H9 (cell line): ENCODE results near the gene SPNS3. TPM values are rescaled to one million over a fixed set of nuclear protein-coding genes. Genes with fewer than 3 reads are reported as not detected.
A peak's percentile ranks its signal among the peaks of the same experiment; 100 is the strongest.

Experiments
- DNase-seq: peaks from one replicate; pipeline ENCODE4 v3.0.0-alpha.2; 2017
- H2AFZ ChIP-seq: one replicate; pipeline ENCODE4 v1.6.1; 2013; ENCODE audit warnings: mild to moderate bottlenecking, low read length, control low read depth, moderate library complexity
- H2AK5ac ChIP-seq: 2 replicates; pipeline ENCODE4 v1.6.1; 2013; ENCODE audit warnings: low read length, control low read depth, mixed read lengths; ENCODE audit not compliant: insufficient read length
- H2BK120ac ChIP-seq: one replicate; pipeline ENCODE4 v1.6.1; 2013; ENCODE audit warnings: low read depth, mild to moderate bottlenecking, low read length, control low read depth, inconsistent platforms; ENCODE audit not compliant: poor library complexity, severe bottlenecking
- H2BK12ac ChIP-seq: 2 replicates; pipeline ENCODE4 v1.6.1; 2013; ENCODE audit warnings: low read length, control low read depth, mixed read lengths, low read depth; ENCODE audit not compliant: insufficient read length
- H2BK15ac ChIP-seq: 2 replicates; pipeline ENCODE4 v1.6.1; 2013; ENCODE audit warnings: low read depth, low read length, control low read depth
- H2BK20ac ChIP-seq: one replicate; pipeline ENCODE4 v1.6.1; 2013; ENCODE audit warnings: low read depth, mild to moderate bottlenecking, low read length, control low read depth, inconsistent platforms; ENCODE audit not compliant: poor library complexity, severe bottlenecking
- H2BK5ac ChIP-seq: 2 replicates; pipeline ENCODE4 v1.6.1; 2013; ENCODE audit warnings: low read length, control low read depth, mixed read lengths; ENCODE audit not compliant: insufficient read length
- H3K14ac ChIP-seq: 2 replicates; pipeline ENCODE4 v1.6.1; 2013; ENCODE audit warnings: low read length, control low read depth; ENCODE audit not compliant: insufficient read depth
- H3K18ac ChIP-seq: 2 replicates; pipeline ENCODE4 v1.6.1; 2013; ENCODE audit warnings: low read depth, mild to moderate bottlenecking, mixed read lengths, low read length, control low read depth; ENCODE audit not compliant: insufficient read length
- H3K23ac ChIP-seq: 2 replicates; pipeline ENCODE4 v1.6.1; 2013; ENCODE audit warnings: low read length, control low read depth, mixed read lengths, low read depth; ENCODE audit not compliant: insufficient read length
- H3K23me2 ChIP-seq: 2 replicates; pipeline ENCODE4 v1.6.1; 2013; ENCODE audit warnings: low read depth, mild to moderate bottlenecking, mixed read lengths, low read length, control low read depth; ENCODE audit not compliant: insufficient read length, poor library complexity, severe bottlenecking
- H3K27ac ChIP-seq: 2 replicates; pipeline ENCODE4 v1.5.1; 2013; ENCODE audit warnings: low read length, control low read depth, mixed read lengths, low read depth; ENCODE audit not compliant: insufficient read length
- H3K27me3 ChIP-seq: 2 replicates; pipeline ENCODE4 v1.6.1; 2013; ENCODE audit warnings: low read length, control low read depth, inconsistent platforms; ENCODE audit not compliant: insufficient read depth
- H3K4ac ChIP-seq: 2 replicates; pipeline ENCODE4 v1.6.1; 2013; ENCODE audit warnings: low read depth, mild to moderate bottlenecking, control low read depth, inconsistent platforms, low read length, moderate library complexity
- H3K4me1 ChIP-seq: 2 replicates; pipeline ENCODE4 v1.6.1; 2013; ENCODE audit warnings: low read length, control low read depth, inconsistent platforms; ENCODE audit not compliant: insufficient read depth
- H3K4me2 ChIP-seq: 2 replicates; pipeline ENCODE4 v1.6.1; 2013; ENCODE audit warnings: low read length, control low read depth, mixed read lengths; ENCODE audit not compliant: insufficient read length, insufficient read depth
- H3K56ac ChIP-seq: 2 replicates; pipeline ENCODE4 v1.6.1; 2013; ENCODE audit warnings: low read depth, mild to moderate bottlenecking, mixed read lengths, low read length, control low read depth; ENCODE audit not compliant: insufficient read length
- H3K79me1 ChIP-seq: 2 replicates; pipeline ENCODE4 v1.6.1; 2013; ENCODE audit warnings: low read depth, mild to moderate bottlenecking, moderate library complexity, low read length, control low read depth, inconsistent platforms; ENCODE audit not compliant: insufficient read depth, poor library complexity, severe bottlenecking
- H3K79me2 ChIP-seq: 2 replicates; pipeline ENCODE4 v1.6.1; 2013; ENCODE audit warnings: low read length, control low read depth, inconsistent platforms; ENCODE audit not compliant: insufficient read depth
- H3K9ac ChIP-seq: 2 replicates; pipeline ENCODE4 v1.6.1; 2013; ENCODE audit warnings: low read length, control low read depth, mixed read lengths; ENCODE audit not compliant: insufficient read length; ENCODE audit errors: extremely low read depth
- H3K9me3 ChIP-seq: one replicate; pipeline ENCODE4 v1.6.1; 2013; ENCODE audit warnings: low read depth, low read length, inconsistent platforms; ENCODE audit not compliant: control insufficient read depth
- H3T11ph ChIP-seq: one replicate; pipeline ENCODE4 v1.6.1; 2013; ENCODE audit warnings: mild to moderate bottlenecking, low read length, control low read depth, inconsistent platforms
- H4K20me1 ChIP-seq: one replicate; pipeline ENCODE4 v1.6.1; 2013; ENCODE audit not compliant: control insufficient read depth, insufficient read length, insufficient read depth
- H4K5ac ChIP-seq: 2 replicates; pipeline ENCODE4 v1.6.1; 2013; ENCODE audit warnings: low read depth, mild to moderate bottlenecking, mixed read lengths, low read length, control low read depth; ENCODE audit not compliant: insufficient read length
- H4K8ac ChIP-seq: replicated peaks from 2 replicates; pipeline ENCODE4 v1.6.1; 2013; ENCODE audit warnings: low read length, control low read depth, mixed read lengths, low read depth; ENCODE audit not compliant: insufficient read length
- H4K91ac ChIP-seq: 2 replicates; pipeline ENCODE4 v1.6.1; 2013; ENCODE audit warnings: low read depth, mild to moderate bottlenecking, moderate library complexity, mixed read lengths, low read length, control low read depth; ENCODE audit not compliant: insufficient read length
- H3K27ac Mint-ChIP-seq, 3 experiments: 2 replicates in 2 of 3; 3 replicates in 1 of 3; pipeline ENCODE4 v1.8.0; 2020 to 2021; ENCODE audit warnings: mixed read lengths in 3 of 3, mild to moderate bottlenecking in 1 of 3, moderate library complexity in 1 of 3
- H3K27me3 Mint-ChIP-seq: 2 replicates; pipeline ENCODE4 v1.8.0; 2021; ENCODE audit warnings: low read depth, mild to moderate bottlenecking, moderate library complexity, mixed read lengths
- H3K36me3 Mint-ChIP-seq, 3 experiments: 2 replicates in 2 of 3; 3 replicates in 1 of 3; pipeline ENCODE4 v1.8.0; 2020 to 2021; ENCODE audit warnings: low read depth in 3 of 3, mixed read lengths in 3 of 3; ENCODE audit not compliant: insufficient read depth in 1 of 3
- H3K4me1 Mint-ChIP-seq, 2 experiments: 2 replicates each; pipeline ENCODE4 v1.8.0; 2020; ENCODE audit warnings: mixed read lengths in 2 of 2
- H3K4me3 Mint-ChIP-seq, 2 experiments: 2 replicates in 1 of 2; 3 replicates in 1 of 2; pipeline ENCODE4 v1.8.0; 2020 to 2021; ENCODE audit warnings: mild to moderate bottlenecking in 2 of 2, mixed read lengths in 2 of 2, moderate library complexity in 1 of 2
- H3K9me3 Mint-ChIP-seq, 2 experiments: 2 replicates in 1 of 2; 3 replicates in 1 of 2; pipeline ENCODE4 v1.8.0; 2020; ENCODE audit warnings: mild to moderate bottlenecking in 2 of 2, mixed read lengths in 2 of 2, moderate library complexity in 1 of 2
- WGBS: extraction: QIAGEN DNeasy Blood & Tissue Kit; methylation state at CpG from one replicate; pipeline ENCODE4 v1.1.7; 2013; ENCODE audit warnings: missing lambda C conversion rate, low lambda C conversion rate, mixed read lengths; ENCODE audit not compliant: insufficient read length; ENCODE audit errors: extremely low coverage; 5-methylcytosine and 5-hydroxymethylcytosine counted together
- total RNA-seq: library from RNA; stranded (reverse); gene quantifications from 2 replicates; pipeline ENCODE4 v1.2.1, GENCODE V29; 2021
- TF ChIP-seq, protein P1 (sequence below): fragments of 200-600 bp; sonication (generic); conservative IDR thresholded peaks from 3 replicates; pipeline ENCODE4 v1.8.0; 2021; ENCODE audit warnings: antibody characterized with exemption, mild to moderate bottlenecking

The SPNS3 gene
- total RNA-seq, 1 experiment from 2014 or later = not detected

- Histone ChIP-seq H3K56ac (no peak overlapping the region), H3K9me3 (no peaks in the 10 kb centered on the region), H2BK20ac (no peak overlapping the region), H2BK12ac (no peak overlapping the region), H2AFZ (no peak overlapping the region), H3K79me1 (no peaks in the 10 kb centered on the region), H2BK15ac (no peak overlapping the region), H3K4me2 (peak overlapping the region; percentile 42), H3T11ph (no peak overlapping the region), H4K5ac (no peak overlapping the region), H3K27me3 (peaks cover 3% of the 10 kb centered on the region; the same call in 1 of the 2 replicates), H2BK5ac (no peak overlapping the region), H3K14ac (no peak overlapping the region), H3K4ac (no peak overlapping the region), H2BK120ac (no peak overlapping the region), H3K18ac (no peak overlapping the region), H2AK5ac (no peak overlapping the region), H3K9ac (no peak overlapping the region), H3K23ac (no peak overlapping the region), H3K4me1 (no peaks in the 10 kb centered on the region; the same call in 1 of the 2 replicates), H3K27ac (no peak overlapping the region), H3K79me2 (no peaks in the 10 kb centered on the region), H4K91ac (no peak overlapping the region), H4K20me1 (peaks cover 5% of the 10 kb centered on the region), H4K8ac (no peak overlapping the region), H3K23me2 (no peaks in the 10 kb centered on the region)
- Mint-ChIP-seq H3K27ac (no peak overlapping the region), H3K9me3 (no peaks in the 10 kb centered on the region), H3K4me1 (peaks cover 19 to 20% of the 10 kb centered on the region in 2 experiments), H3K27me3 (peaks cover 44% of the 10 kb centered on the region), H3K4me3 (peak overlapping the region in 1 of 2 experiments; percentile 59; a peak in 1 of 5 replicates), H3K36me3 (peaks cover 4 to 37% (median 12%) of the 10 kb centered on the region in 3 experiments; a peak in 5 of 7 replicates)
- no peak for DNase-seq
- no CpG with 5 or more reads among the region's 19 CpGs for WGBS
- TF ChIP-seq, protein P1, sequence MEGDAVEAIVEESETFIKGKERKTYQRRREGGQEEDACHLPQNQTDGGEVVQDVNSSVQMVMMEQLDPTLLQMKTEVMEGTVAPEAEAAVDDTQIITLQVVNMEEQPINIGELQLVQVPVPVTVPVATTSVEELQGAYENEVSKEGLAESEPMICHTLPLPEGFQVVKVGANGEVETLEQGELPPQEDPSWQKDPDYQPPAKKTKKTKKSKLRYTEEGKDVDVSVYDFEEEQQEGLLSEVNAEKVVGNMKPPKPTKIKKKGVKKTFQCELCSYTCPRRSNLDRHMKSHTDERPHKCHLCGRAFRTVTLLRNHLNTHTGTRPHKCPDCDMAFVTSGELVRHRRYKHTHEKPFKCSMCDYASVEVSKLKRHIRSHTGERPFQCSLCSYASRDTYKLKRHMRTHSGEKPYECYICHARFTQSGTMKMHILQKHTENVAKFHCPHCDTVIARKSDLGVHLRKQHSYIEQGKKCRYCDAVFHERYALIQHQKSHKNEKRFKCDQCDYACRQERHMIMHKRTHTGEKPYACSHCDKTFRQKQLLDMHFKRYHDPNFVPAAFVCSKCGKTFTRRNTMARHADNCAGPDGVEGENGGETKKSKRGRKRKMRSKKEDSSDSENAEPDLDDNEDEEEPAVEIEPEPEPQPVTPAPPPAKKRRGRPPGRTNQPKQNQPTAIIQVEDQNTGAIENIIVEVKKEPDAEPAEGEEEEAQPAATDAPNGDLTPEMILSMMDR = no peak
Observed at GRCh38 chr17:4535667-4536258, 102.0 kb downstream of the SPNS3 start.
